DMS153 treated with DMSO at 0.1 percent for 48 hours (cell line): ENCODE measurements around the gene LGMN.
"Not testable (repeated sequence)": the region's sequence is repeated elsewhere in the genome, so short reads cannot be mapped to it uniquely, and the experiment has no call there.

Source experiments
- DNase-seq: peaks from one replicate; lab custom pipeline; 2025; ENCODE audit not compliant: unreplicated experiment; lab: John Stamatoyannopoulos, UW

Gene LGMN

DNA sequence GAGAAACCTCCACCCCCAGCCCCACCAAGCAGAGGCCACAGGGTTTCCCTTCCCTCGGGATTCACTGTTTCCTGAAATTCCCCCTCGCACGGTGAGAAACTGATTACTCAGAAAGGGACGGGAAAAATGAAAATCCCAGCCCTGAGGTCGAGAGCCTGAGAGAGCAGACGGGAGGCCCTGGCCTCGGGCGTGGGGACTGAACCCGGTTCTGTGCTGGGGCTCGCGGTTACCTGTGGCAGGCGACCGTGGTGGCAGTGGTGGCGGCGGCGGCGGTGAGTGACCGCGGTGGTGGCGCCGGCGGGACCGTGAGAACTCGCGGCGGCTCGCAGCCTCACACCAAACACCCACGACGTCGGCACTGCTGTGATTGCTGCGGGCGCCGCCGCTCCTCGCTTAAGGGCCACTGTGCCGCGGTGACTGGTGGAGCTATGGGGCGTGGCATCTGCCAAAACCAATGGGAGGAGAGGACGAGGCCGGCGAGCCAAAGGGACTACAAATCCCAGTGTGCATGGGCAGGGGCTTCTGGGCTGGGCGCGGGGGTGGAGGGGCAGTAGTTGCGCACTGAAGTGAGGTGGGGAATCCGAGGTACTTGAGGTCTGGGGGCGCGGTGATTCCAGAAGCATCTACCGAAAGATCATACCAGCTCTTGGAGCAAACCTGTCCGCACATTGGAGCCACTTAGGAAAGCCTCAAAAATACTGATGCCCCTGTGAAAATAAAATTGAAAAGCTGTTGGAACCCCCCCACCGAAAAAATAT, at the start of gene LGMN:
Gene LGMN (minus strand): TSS at position 369 of the 758 bp plus-strand sequence. CDS start 15,841 bp downstream, outside the sequence.
- DNase-seq: peak; percentile 86

DNA sequence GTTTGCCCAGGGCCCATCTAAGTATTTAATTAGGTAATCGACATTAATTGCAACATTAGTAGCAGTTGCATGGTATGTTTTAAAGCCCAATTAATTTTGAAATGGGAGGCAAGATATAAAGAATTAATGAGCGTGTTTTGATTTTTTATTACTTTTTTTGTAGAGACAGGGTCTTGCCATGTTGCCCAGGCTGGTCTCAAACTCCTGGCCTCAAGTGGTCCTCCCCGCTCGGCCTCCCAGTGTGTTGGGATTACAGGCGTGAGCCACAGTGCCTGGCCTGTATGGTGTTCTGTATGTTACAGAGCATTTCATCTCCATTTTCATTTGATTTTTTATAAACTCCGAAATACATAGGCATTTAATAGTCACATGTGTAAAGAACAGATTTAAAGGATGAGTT, 46.5 kb upstream of the LGMN start:
- no peak for DNase-seq

GRCh38 chr14:92794547-92794941, 46.1 kb upstream of the LGMN start:
- no peak for DNase-seq

GRCh38 chr14:92793709-92794546, 45.5 kb upstream of the LGMN start, which contains the start of gene GOLGA5:
Gene GOLGA5, plus strand, starts transcription at chr14:92794305. Its CDS starts 3,133 bp downstream, at chr14:92797438.
- DNase-seq: peak; percentile 94

DNA sequence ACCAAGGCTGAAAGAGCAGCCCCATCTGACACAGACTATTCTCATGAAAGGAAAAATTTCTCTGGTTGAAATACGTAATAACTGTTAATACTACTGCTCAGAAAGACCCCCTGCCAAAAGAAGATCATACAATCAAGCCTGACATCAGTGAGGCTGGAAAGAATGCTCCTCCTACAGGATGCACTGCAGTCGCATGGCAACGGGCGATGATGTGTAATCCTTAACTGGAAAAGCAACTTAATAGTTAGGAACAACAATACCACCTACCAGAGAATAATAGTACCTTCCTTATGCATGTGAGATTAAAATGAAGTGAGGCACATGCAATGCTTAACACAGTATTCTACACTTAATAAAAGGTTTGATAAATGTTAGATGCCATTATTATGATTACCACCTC, 44.5 kb upstream of the LGMN start:
- DNase-seq: no peak

DNA sequence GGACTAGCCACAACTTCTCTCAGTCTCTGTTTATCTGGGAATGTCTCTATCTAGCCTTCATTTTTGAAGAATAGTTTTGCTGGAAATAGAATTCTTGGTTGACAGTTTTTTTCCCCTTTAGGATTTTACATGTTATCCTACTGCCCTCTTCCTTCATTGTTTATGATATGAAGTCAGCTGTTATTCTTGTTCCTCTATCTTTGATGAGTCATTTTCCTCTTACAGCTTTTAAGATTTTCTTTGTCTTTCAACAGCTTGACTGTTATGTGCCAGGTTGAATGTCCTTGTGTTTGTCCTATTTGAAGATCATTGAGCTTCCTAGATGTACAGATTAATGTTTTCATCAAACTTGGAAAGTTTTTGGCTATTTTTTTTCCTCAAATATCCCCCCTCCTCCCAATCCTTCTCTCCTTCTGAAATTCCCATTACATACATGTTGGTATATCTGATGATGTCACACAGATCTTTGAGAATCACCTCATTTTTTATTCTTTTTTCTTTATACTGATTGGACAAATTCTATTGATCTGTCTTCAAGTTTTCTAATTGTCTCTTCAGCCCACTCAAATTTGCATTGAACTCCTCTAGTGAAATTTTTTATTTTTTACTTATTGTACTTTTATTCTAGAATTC, 41.1 kb upstream of the LGMN start:
- DNase-seq: no peak

- DNase-seq: no peak
Observed at GRCh38 chr14:92787554-92787953, 39.1 kb upstream of the LGMN start.

DNA sequence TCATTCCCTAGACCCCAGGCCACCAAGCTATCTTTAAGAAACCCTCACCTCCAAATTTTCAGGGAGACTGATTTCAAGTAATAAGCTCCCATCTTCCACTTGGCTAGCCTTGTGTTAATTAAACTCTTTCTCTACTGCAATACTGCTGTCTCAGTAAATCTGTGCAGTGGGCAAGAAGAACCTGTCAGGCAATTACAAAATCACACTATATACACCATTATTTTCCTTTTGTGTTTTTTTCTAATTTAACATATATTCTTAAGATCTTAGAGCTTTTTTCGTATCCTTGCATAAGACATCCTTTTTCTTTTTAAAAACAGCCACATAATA, 38.0 kb upstream of the LGMN start:
- DNase-seq: no peak

DNA sequence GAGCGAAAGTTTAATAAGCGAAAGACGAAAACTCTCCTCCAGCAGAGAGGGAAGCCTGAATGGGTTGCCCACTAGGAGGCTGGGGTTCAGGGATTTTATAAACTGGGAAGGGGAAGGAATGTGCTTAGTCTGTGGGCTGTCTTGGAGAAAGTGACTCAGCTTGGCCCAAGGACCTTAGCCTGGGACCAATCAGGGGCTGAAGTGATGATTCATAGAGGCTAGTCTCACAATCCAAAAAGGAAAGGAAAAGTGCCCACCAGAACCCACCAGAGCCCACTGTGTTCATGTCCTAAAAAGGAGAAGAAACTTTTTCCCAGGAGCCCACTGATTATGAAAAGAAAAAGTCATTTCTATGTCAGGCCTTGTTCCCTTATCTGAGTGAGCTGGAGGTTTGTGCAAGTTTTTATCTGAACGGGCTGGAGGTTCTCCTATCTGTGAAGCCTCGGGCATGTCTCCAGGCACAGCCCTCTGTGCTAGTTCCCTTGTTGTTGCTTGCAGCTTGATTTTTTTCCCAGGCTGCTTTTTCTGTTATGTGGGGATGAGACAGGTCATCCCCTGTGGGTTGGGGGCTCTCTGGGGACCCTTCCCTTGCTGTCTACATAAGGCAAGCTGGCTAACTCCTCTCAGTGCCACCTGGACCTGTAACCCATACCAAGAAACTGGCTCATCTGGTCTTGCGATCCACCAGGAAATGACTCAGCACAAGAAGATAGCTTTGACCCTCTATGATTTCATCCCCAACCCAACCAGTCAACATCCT, 37.4 kb upstream of the LGMN start:
- DNase-seq: no peak

GRCh38 chr14:92783813-92784431, 35.5 kb upstream of the LGMN start:
- DNase-seq: peak; percentile 67

DNA sequence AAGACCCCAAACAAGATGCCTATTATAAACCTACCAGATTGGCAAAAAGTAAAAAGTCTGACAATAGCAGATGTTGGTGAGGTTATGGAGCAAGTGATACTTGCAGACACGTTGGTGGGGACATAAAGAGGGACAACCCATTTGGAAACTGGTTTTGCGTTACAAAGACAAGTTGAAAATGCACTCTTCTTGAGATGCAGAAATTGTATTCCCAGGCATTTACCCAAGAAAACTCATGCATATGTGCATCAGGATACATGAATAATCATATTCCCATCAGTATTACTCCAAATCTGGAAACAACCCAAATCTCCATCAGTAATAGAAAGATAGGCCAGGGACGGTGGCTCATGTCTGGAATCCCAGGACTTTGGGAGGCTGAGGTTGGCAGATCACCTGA, 32.9 kb upstream of the LGMN start:
- no peak for DNase-seq

GRCh38 chr14:92780444-92781232, 32.2 kb upstream of the LGMN start:
- DNase-seq: no peak

- DNase-seq: not testable (repeated sequence)
Observed at GRCh38 chr14:92778868-92779565, 30.6 kb upstream of the LGMN start.

DNA sequence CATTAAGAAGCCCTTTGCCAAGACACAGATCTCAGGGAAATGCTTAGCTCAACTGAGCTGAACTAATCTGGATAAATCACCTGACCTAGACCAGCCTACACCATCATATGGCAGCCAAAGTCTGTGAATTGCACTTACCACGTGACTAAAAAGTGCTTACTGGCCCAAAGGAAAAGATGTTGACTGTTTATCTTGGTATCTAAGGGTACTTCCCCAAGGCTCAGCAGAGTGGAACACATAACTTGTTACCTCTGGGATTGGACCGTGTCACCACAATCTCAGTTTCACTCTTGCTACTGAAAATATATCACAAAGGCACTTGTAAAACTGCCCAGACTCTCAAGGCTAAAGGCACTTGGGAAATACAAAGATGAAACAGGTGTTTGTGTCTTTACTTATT, 26.9 kb upstream of the LGMN start:
- DNase-seq: not testable (repeated sequence)

DNA sequence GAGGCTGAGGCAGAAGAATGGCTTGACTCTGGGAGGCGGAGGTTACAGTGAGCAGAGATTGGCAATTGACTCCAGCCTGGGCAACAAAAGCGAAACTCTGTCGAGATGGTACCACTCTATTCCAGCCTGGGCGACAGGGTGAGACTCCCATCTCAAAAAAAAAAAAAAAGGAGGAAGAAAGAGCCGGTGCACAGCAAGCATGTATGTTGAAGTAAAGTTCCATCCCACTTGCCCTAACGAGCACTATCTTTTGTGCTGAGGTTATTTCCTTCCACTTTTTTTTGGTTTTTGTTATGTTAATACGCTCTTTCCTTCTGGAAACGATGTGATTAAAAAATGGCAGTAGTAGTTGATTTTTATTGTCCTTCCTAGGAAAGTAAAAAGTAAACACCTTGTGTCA, 26.1 kb upstream of the LGMN start:
- no peak for DNase-seq

GRCh38 chr14:92770484-92770883, 22.1 kb upstream of the LGMN start:
- DNase-seq: no peak

- DNase-seq: no peak
Observed at GRCh38 chr14:92768795-92769194, 20.4 kb upstream of the LGMN start.

- DNase-seq: not testable (repeated sequence)
Observed at GRCh38 chr14:92768236-92768635, 19.8 kb upstream of the LGMN start.
